K562 (cell line): Measurements from ENCODE around the gene RAP1A. TPM values are rescaled to one million over a fixed set of nuclear protein-coding genes. Genes with fewer than 3 reads are reported as not detected.

ENCODE experiments used
- CBX2 ChIP-seq: fragments of 200-600 bp; sonication (generic); IDR thresholded peaks from one replicate; pipeline ENCODE4 v1.6.1; 2012; ENCODE audit warnings: mild to moderate bottlenecking, low read length, inconsistent platforms; ENCODE audit not compliant: insufficient read depth, poor library complexity, severe bottlenecking
- CHD4 ChIP-seq: fragments of 200-600 bp; sonication (generic); IDR thresholded peaks from 3 replicates; pipeline ENCODE4 v1.6.1; 2012; ENCODE audit warnings: low read depth, mild to moderate bottlenecking, mixed read lengths, low read length, inconsistent platforms; ENCODE audit not compliant: insufficient read depth, insufficient replicate concordance, poor library complexity, severe bottlenecking
- E2F3 ChIP-seq: fragments of 250-450 bp; sonication (Bioruptor Pico); IDR thresholded peaks from 2 replicates; pipeline ENCODE4 v1.4.0; 2020; ENCODE audit warnings: mild to moderate bottlenecking
- KDM4B ChIP-seq, 2 experiments: fragments of 450-650 bp in 1 of 2; sonication (generic) in 1 of 2; IDR thresholded peaks; 2 replicates each; pipeline ENCODE4 v1.6.1; 2016 to 2017; ENCODE audit warnings: borderline replicate concordance in 2 of 2, antibody characterized with exemption in 1 of 2, low read depth in 1 of 2, mild to moderate bottlenecking in 1 of 2
- MTA3 ChIP-seq: fragments of 450-650 bp; formaldehyde crosslinking; IDR thresholded peaks from 2 replicates; pipeline ENCODE4 v1.6.1; 2017; ENCODE audit warnings: mild to moderate bottlenecking, borderline replicate concordance
- NFXL1 ChIP-seq: fragments of 450-650 bp; formaldehyde crosslinking; IDR thresholded peaks from 2 replicates; pipeline ENCODE4 v1.4.0; 2021; ENCODE audit warnings: mild to moderate bottlenecking
- OTX1 ChIP-seq: fragments of 450-650 bp; formaldehyde crosslinking; IDR thresholded peaks from 2 replicates; pipeline ENCODE4 v1.4.0; 2022; ENCODE audit warnings: mild to moderate bottlenecking
- PCBP1 ChIP-seq: fragments of 200-400 bp; formaldehyde crosslinking; IDR thresholded peaks from 2 replicates; pipeline ENCODE4 v1.6.1; 2018; ENCODE audit warnings: mild to moderate bottlenecking, low read depth, low read length; ENCODE audit not compliant: poor library complexity, severe bottlenecking
- POLR2G ChIP-seq: fragments of 200-400 bp; formaldehyde crosslinking; IDR thresholded peaks from 2 replicates; pipeline ENCODE4 v1.6.1; 2017; ENCODE audit warnings: low read depth, mild to moderate bottlenecking, antibody characterized with exemption, low read length, moderate library complexity
- SMARCA5 ChIP-seq: fragments of 450-650 bp; IDR thresholded peaks from 2 replicates; pipeline ENCODE4 v1.6.1; 2016
- SNRNP70 ChIP-seq: fragments of 200-400 bp; formaldehyde crosslinking; optimal IDR thresholded peaks from 2 replicates; pipeline ENCODE3; 2017; ENCODE audit warnings: low read depth, low read length
- ZNF253 ChIP-seq: fragments of 250-450 bp; sonication (Bioruptor Pico); conservative IDR thresholded peaks from 2 replicates; pipeline ENCODE4 v1.6.1; 2021; ENCODE audit warnings: mild to moderate bottlenecking
- ZNF347 ChIP-seq: fragments of 450-650 bp; formaldehyde crosslinking; IDR thresholded peaks from 2 replicates; pipeline ENCODE4 v1.4.0; 2020; ENCODE audit warnings: low read depth, mild to moderate bottlenecking, moderate library complexity
- ZNF695 ChIP-seq: fragments of 450-650 bp; formaldehyde crosslinking; IDR thresholded peaks from 2 replicates; pipeline ENCODE4 v1.4.0; 2020; ENCODE audit warnings: mild to moderate bottlenecking, moderate library complexity
- polyA plus RNA-seq, 8 experiments: library from polyadenylated mRNA; depleted of rRNA in 4 of 8; stranded (reverse) in 5 of 8; unstranded in 3 of 8; fragments of >200 nt; fragmentation: Nextera tagmentation in 2 of 8; fragmentation: Illumina TruSeq in 1 of 8; extraction: Ambion mirVana in 2 of 8; extraction: Trizol in 1 of 8; gene quantifications; 2 replicates each; pipeline versions ENCODE4 v1.2.1 to v1.2.3, GENCODE V29; 2011 to 2014; ENCODE audit warnings: inconsistent platforms in 1 of 8, missing spikeins in 1 of 8
- total RNA-seq, 7 experiments: library from RNA; depleted of rRNA in 6 of 7; stranded (reverse); fragments of >200 nt in 6 of 7; fragmentation: Illumina TruSeq in 2 of 7; extraction: Trizol in 2 of 7; gene quantifications; 2 replicates each; pipeline versions ENCODE4 v1.2.1 to v1.2.3, GENCODE V29; 2011 to 2021; ENCODE audit warnings: low replicate concordance in 1 of 7
- TF ChIP-seq, protein P1 (sequence below): fragments of 450-650 bp; IDR thresholded peaks from 2 replicates; pipeline ENCODE4 v1.6.1; 2016; ENCODE audit warnings: low read depth
- TF ChIP-seq, protein P2 (sequence below): sonication (generic); formaldehyde crosslinking; IDR thresholded peaks from 2 replicates; pipeline ENCODE4 v1.8.1; 2022; ENCODE audit warnings: missing genetic modification reagents
- TF ChIP-seq, protein P3 (sequence below): IDR thresholded peaks from 3 replicates; pipeline ENCODE4 v1.6.1; 2011; ENCODE audit warnings: borderline replicate concordance, mild to moderate bottlenecking; ENCODE audit not compliant: insufficient read length, insufficient read depth

The RAP1A gene
- total and polyA plus RNA-seq, 9 of the 15 experiments (the other 6 are each of a cell fraction or from before 2014, with no cell fraction given) = 13.4 to 86.2 (median 32.5) TPM

DNA sequence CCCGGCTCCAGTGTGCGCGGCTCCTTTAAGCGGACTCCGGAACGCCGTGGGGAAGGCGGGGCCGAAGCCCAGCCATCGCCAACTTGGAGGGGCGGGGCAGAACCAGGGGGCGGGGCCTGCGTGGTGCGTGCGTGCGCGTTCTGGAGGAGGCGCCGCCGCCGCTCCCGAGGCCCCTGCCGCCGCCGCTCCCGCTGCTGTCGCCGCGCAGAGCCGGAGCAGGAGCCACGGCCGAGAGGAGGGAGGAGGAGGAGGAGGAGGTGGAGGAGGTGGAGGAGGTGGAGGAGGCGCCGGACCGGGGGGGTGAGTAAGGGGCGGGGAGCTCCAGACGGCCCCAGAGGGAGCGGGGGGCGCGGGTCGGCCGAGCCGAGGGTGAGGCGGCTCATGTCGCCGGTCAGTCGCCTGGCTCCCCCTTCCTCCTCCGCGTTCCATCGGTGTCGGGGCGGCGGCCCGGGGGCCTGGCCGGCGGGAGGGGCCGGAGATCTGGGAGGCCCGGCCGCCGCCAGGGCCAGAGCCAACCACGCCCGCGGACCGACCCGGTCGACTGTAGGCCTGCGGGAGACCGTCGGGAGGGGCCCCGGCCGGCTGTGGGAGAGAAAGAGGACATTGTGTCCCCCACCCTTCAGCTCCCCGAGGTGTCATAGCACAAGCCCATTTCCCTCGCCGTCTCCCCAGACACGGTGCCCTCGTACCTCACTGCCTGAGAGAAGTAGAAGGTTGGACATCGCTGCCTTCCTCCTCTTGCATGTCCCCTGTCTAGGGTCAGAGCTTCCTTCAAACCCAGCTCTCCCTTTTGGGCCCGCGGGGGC lies at the start of gene RAP1A (continued):
- TF ChIP-seq MTA3 = peak; percentile 46; the same call in 1 of the 2 replicates
- TF ChIP-seq, protein P1, sequence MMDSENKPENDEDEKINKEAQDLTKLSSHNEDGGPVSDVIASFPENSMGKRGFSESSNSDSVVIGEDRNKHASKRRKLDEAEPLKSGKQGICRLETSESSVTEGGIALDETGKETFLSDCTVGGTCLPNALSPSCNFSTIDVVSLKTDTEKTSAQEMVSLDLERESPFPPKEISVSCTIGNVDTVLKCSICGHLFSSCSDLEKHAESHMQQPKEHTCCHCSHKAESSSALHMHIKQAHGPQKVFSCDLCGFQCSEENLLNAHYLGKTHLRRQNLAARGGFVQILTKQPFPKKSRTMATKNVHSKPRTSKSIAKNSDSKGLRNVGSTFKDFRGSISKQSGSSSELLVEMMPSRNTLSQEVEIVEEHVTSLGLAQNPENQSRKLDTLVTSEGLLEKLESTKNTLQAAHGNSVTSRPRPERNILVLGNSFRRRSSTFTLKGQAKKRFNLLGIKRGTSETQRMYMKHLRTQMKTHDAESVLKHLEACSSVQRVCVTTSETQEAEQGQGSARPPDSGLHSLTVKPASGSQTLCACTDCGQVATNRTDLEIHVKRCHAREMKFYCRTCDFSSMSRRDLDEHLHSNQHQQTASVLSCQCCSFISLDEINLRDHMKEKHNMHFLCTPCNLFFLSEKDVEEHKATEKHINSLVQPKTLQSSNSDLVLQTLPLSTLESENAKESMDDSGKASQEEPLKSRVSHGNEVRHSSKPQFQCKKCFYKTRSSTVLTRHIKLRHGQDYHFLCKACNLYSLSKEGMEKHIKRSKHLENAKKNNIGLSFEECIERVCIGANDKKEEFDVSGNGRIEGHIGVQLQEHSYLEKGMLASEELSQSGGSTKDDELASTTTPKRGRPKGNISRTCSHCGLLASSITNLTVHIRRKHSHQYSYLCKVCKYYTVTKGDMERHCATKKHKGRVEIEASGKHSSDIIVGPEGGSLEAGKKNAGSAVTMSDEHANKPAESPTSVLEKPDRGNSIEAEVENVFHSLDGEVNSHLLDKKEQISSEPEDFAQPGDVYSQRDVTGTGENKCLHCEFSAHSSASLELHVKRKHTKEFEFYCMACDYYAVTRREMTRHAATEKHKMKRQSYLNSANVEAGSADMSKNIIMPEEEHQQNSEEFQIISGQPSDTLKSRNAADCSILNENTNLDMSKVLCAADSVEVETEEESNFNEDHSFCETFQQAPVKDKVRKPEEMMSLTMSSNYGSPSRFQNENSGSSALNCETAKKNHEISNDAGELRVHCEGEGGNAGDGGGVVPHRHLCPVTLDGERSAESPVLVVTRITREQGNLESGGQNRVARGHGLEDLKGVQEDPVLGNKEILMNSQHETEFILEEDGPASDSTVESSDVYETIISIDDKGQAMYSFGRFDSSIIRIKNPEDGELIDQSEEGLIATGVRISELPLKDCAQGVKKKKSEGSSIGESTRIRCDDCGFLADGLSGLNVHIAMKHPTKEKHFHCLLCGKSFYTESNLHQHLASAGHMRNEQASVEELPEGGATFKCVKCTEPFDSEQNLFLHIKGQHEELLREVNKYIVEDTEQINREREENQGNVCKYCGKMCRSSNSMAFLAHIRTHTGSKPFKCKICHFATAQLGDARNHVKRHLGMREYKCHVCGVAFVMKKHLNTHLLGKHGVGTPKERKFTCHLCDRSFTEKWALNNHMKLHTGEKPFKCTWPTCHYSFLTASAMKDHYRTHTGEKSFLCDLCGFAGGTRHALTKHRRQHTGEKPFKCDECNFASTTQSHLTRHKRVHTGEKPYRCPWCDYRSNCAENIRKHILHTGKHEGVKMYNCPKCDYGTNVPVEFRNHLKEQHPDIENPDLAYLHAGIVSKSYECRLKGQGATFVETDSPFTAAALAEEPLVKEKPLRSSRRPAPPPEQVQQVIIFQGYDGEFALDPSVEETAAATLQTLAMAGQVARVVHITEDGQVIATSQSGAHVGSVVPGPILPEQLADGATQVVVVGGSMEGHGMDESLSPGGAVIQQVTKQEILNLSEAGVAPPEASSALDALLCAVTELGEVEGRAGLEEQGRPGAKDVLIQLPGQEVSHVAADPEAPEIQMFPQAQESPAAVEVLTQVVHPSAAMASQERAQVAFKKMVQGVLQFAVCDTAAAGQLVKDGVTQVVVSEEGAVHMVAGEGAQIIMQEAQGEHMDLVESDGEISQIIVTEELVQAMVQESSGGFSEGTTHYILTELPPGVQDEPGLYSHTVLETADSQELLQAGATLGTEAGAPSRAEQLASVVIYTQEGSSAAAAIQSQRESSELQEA = no peak
- no peak for TF ChIP-seq ZNF695
- TF ChIP-seq CBX2 = no peak
- TF ChIP-seq, protein P2, sequence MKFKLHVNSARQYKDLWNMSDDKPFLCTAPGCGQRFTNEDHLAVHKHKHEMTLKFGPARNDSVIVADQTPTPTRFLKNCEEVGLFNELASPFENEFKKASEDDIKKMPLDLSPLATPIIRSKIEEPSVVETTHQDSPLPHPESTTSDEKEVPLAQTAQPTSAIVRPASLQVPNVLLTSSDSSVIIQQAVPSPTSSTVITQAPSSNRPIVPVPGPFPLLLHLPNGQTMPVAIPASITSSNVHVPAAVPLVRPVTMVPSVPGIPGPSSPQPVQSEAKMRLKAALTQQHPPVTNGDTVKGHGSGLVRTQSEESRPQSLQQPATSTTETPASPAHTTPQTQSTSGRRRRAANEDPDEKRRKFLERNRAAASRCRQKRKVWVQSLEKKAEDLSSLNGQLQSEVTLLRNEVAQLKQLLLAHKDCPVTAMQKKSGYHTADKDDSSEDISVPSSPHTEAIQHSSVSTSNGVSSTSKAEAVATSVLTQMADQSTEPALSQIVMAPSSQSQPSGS = no peak
- TF ChIP-seq CHD4 = no peak
- TF ChIP-seq POLR2G = peak; percentile 88
- no peak for TF ChIP-seq ZNF253 (CRISPR knock-in tag)
- TF ChIP-seq PCBP1 = no peak
- TF ChIP-seq, protein P3, sequence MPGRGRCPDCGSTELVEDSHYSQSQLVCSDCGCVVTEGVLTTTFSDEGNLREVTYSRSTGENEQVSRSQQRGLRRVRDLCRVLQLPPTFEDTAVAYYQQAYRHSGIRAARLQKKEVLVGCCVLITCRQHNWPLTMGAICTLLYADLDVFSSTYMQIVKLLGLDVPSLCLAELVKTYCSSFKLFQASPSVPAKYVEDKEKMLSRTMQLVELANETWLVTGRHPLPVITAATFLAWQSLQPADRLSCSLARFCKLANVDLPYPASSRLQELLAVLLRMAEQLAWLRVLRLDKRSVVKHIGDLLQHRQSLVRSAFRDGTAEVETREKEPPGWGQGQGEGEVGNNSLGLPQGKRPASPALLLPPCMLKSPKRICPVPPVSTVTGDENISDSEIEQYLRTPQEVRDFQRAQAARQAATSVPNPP = no peak
- no peak for TF ChIP-seq NFXL1 (CRISPR knock-in tag)
- TF ChIP-seq OTX1 (CRISPR knock-in tag) = no peak
- TF ChIP-seq KDM4B (IDR thresholded peaks at IDR 0.05; ENCODE audit: borderline replicate concordance in 2 of 2, low read depth in 1 of 2) = peak in 1 of 2 experiments; percentile 73; a peak in 1 of 4 replicates
- no peak for TF ChIP-seq ZNF347 (CRISPR knock-in tag)
- no peak for TF ChIP-seq E2F3 (CRISPR knock-in tag)
- no peak for TF ChIP-seq SMARCA5
- no peak for TF ChIP-seq SNRNP70
